HT1080 (cell line): ENCODE results near the gene LRRC75B. TPM values are rescaled to one million over a fixed set of nuclear protein-coding genes. Genes with fewer than 3 reads are reported as not detected.
"Not testable (repeated sequence)": the region's sequence is repeated elsewhere in the genome, so short reads cannot be mapped to it uniquely, and the experiment has no call there.

Experiments
- DNase-seq: peaks from one replicate; pipeline ENCODE4 v3.0.0-alpha.2; 2015; ENCODE audit warnings: low read depth
- total RNA-seq: library from RNA; depleted of rRNA; stranded (reverse); fragments of >200 nt; shearing (Covaris generic); gene quantifications from 2 replicates; pipeline ENCODE4 v1.2.3, GENCODE V29; 2014

Gene LRRC75B
- total RNA-seq, 1 experiment from 2014 or later, result 1.1 TPM

GRCh38 chr22:24602847-24603769, 10.2 kb upstream of the LRRC75B start, which contains the start of gene GGT1:
GGT1 (plus strand) TSS chr22:24603193; CDS start chr22:24611082, 7,889 bp downstream.
- not testable (repeated sequence) for DNase-seq

GRCh38 chr22:24602105-24602749, 9.4 kb upstream of the LRRC75B start:
- not testable (repeated sequence) for DNase-seq

- DNase-seq, result no peak
Measured at GRCh38 chr22:24601217-24602104, 8.6 kb upstream of the LRRC75B start.

- DNase-seq, result not testable (repeated sequence)
Measured at GRCh38 chr22:24599958-24600715, 7.3 kb upstream of the LRRC75B start.

- DNase-seq, result no peak
Measured at GRCh38 chr22:24599514-24599913, 6.6 kb upstream of the LRRC75B start.

- DNase-seq, result not testable (repeated sequence)
Measured at GRCh38 chr22:24597076-24597475, 4.2 kb upstream of the LRRC75B start.

- no peak for DNase-seq
Measured at GRCh38 chr22:24595863-24596262, 3.0 kb upstream of the LRRC75B start.

GRCh38 chr22:24595228-24595627, 2.4 kb upstream of the LRRC75B start:
- no peak for DNase-seq

GRCh38 chr22:24594569-24595120, 1.8 kb upstream of the LRRC75B start:
- no peak for DNase-seq

GRCh38 chr22:24593836-24594568, 1.1 kb upstream of the LRRC75B start:
- DNase-seq, result no peak

- DNase-seq, result not testable (repeated sequence)
Measured at GRCh38 chr22:24593559-24593835, 624 bp upstream of the LRRC75B start.

- no peak for DNase-seq
Measured at GRCh38 chr22:24592058-24592850, 619 bp downstream of the LRRC75B start.

GRCh38 chr22:24591286-24591830, 1.5 kb downstream of the LRRC75B start:
- DNase-seq, result no peak

- DNase-seq, result no peak
Measured at GRCh38 chr22:24590596-24591173, 2.2 kb downstream of the LRRC75B start.

GRCh38 chr22:24589518-24590030, 3.3 kb downstream of the LRRC75B start:
- no peak for DNase-seq

- no peak for DNase-seq
Measured at GRCh38 chr22:24588757-24589481, 4.0 kb downstream of the LRRC75B start.

- peak; percentile 66 for DNase-seq
Measured at GRCh38 chr22:24588381-24588756, 4.5 kb downstream of the LRRC75B start.
